Glutamatergic neuron (in vitro differentiated cells): ENCODE results near the gene XYLT1. TPM values are rescaled to one million over a fixed set of nuclear protein-coding genes. Genes with fewer than 3 reads are reported as not detected.

ENCODE experiments used
- DNase-seq: peaks from one replicate; pipeline ENCODE4 v3.0.0; 2022
- H3K27ac Mint-ChIP-seq: one replicate; pipeline ENCODE4 v1.8.0; 2020; ENCODE audit warnings: mild to moderate bottlenecking, mixed read lengths, inconsistent platforms; ENCODE audit not compliant: unreplicated experiment
- H3K27me3 Mint-ChIP-seq: one replicate; pipeline ENCODE4 v1.8.0; 2020; ENCODE audit warnings: mild to moderate bottlenecking, moderate library complexity, mixed read lengths, inconsistent platforms; ENCODE audit not compliant: unreplicated experiment
- H3K36me3 Mint-ChIP-seq: one replicate; pipeline ENCODE4 v1.8.0; 2020; ENCODE audit warnings: mild to moderate bottlenecking, mixed read lengths, inconsistent platforms; ENCODE audit not compliant: unreplicated experiment
- H3K4me1 Mint-ChIP-seq: one replicate; pipeline ENCODE4 v1.8.0; 2020; ENCODE audit warnings: mild to moderate bottlenecking, low read depth, mixed read lengths, inconsistent platforms; ENCODE audit not compliant: unreplicated experiment
- H3K4me3 Mint-ChIP-seq: one replicate; pipeline ENCODE4 v1.8.0; 2020; ENCODE audit warnings: mild to moderate bottlenecking, mixed read lengths, inconsistent platforms; ENCODE audit not compliant: unreplicated experiment
- H3K9me3 Mint-ChIP-seq: one replicate; pipeline ENCODE4 v1.8.0; 2020; ENCODE audit warnings: mild to moderate bottlenecking, moderate library complexity, mixed read lengths, inconsistent platforms; ENCODE audit not compliant: unreplicated experiment
- CTCF ChIP-seq: fragments of 200-600 bp; sonication (generic); IDR thresholded peaks from one replicate; pipeline ENCODE4 v1.5.0; 2021; ENCODE audit not compliant: partially characterized antibody, unreplicated experiment
- total RNA-seq: library from RNA; stranded (reverse); fragmentation: NEBNext Ultra II Directional; extraction: Animal tissue kit (Norgen Biotek cat#: 25700); gene quantifications from one replicate; pipeline ENCODE4 v1.2.1, GENCODE V29; 2021; ENCODE audit not compliant: unreplicated experiment

XYLT1 gene
- total RNA-seq, 1 donor from 2014 or later, result 18.4 TPM

GRCh38 chr16:17366299-17366961, 104.3 kb downstream of the XYLT1 start:
- Mint-ChIP-seq H3K27me3 (no peaks in the 10 kb centered on the region), H3K27ac (no peak overlapping the region), H3K36me3 (no peaks in the 10 kb centered on the region), H3K4me3 (no peak overlapping the region), H3K4me1 (peaks cover 30% of the 10 kb centered on the region), H3K9me3 (no peaks in the 10 kb centered on the region)
- DNase-seq, result no peak
- no peak for TF ChIP-seq CTCF

GRCh38 chr16:17365591-17366298, 105.0 kb downstream of the XYLT1 start:
- Mint-ChIP-seq H3K27me3 (no peaks in the 10 kb centered on the region), H3K9me3 (peaks cover under 1% of the 10 kb centered on the region), H3K4me3 (no peak overlapping the region), H3K27ac (no peak overlapping the region), H3K4me1 (peaks cover 28% of the 10 kb centered on the region), H3K36me3 (no peaks in the 10 kb centered on the region)
- no peak for DNase-seq
- no peak for TF ChIP-seq CTCF

- no peak for TF ChIP-seq CTCF
- Mint-ChIP-seq H3K9me3 (peaks cover 2% of the 10 kb centered on the region), H3K4me3 (no peak overlapping the region), H3K4me1 (peaks cover 24% of the 10 kb centered on the region), H3K36me3 (no peaks in the 10 kb centered on the region), H3K27ac (no peak overlapping the region), H3K27me3 (no peaks in the 10 kb centered on the region)
- no peak for DNase-seq
These were observed 105.6 kb downstream of the XYLT1 start for GRCh38 chr16:17365211-17365541.

- Mint-ChIP-seq H3K27ac (no peak overlapping the region), H3K36me3 (no peaks in the 10 kb centered on the region), H3K27me3 (no peaks in the 10 kb centered on the region), H3K4me3 (no peak overlapping the region), H3K4me1 (peaks cover 22% of the 10 kb centered on the region), H3K9me3 (peaks cover 2% of the 10 kb centered on the region)
- no peak for TF ChIP-seq CTCF
- DNase-seq, result no peak
These were observed 106.2 kb downstream of the XYLT1 start for GRCh38 chr16:17364319-17365210.

GRCh38 chr16:17362946-17363345, 107.8 kb downstream of the XYLT1 start:
- no peak for TF ChIP-seq CTCF
- H3K27ac Mint-ChIP-seq, result no peak overlapping the region
- H3K36me3 Mint-ChIP-seq, result no peaks in the 10 kb centered on the region
- peaks cover 24% of the 10 kb centered on the region for H3K4me1 Mint-ChIP-seq
- no peak overlapping the region for H3K4me3 Mint-ChIP-seq
- H3K9me3 Mint-ChIP-seq, result peaks cover 3% of the 10 kb centered on the region
- DNase-seq, result no peak
- peaks cover 1% of the 10 kb centered on the region for H3K27me3 Mint-ChIP-seq
